ENCODE measurements around the gene STAT5B. TPM values are rescaled to one million over a fixed set of nuclear protein-coding genes. Genes with fewer than 3 reads are reported as not detected.

The STAT5B gene
- total and polyA plus RNA-seq, 9 of the 15 experiments (the other 6 are each of a cell fraction or from before 2014, with no cell fraction given): 20.8 to 176 (median 92.4) TPM

DNA sequence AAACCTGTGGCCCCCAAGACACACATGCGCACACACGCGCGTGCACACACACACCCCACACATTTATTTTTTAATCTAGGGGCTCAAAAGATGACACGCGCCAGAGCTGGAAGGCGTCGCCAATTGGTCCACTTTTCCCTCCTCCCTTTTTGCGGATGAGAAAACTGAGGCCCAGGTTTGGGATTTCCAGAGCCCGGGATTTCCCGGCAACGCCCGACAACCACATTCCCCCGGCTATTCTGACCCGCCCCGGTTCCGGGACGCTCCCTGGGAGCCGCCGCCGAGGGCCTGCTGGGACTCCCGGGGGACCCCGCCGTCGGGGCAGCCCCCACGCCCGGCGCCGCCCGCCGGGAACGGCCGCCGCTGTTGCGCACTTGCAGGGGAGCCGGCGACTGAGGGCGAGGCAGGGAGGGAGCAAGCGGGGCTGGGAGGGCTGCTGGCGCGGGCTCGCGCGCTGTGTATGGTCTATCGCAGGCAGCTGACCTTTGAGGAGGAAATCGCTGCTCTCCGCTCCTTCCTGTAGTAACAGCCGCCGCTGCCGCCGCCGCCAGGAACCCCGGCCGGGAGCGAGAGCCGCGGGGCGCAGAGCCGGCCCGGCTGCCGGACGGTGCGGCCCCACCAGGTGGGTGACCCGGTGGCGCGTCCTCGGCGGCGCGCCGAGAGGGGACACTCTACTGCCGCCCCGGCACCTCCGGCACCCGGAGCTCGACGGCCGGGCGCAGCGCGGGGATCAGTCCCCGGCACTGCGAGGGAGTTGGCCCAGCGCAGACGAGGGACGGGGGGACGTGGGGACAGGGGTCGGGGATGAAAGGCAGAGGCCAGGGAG, 12.0 kb upstream of the STAT5B start, which contains the start of gene STAT5A (continued):
- TF ChIP-seq, protein P1, sequence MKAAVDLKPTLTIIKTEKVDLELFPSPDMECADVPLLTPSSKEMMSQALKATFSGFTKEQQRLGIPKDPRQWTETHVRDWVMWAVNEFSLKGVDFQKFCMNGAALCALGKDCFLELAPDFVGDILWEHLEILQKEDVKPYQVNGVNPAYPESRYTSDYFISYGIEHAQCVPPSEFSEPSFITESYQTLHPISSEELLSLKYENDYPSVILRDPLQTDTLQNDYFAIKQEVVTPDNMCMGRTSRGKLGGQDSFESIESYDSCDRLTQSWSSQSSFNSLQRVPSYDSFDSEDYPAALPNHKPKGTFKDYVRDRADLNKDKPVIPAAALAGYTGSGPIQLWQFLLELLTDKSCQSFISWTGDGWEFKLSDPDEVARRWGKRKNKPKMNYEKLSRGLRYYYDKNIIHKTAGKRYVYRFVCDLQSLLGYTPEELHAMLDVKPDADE (conservative IDR thresholded peaks at IDR 0.05; ENCODE audit: control insufficient read depth, low read depth, low read length): peak; percentile 54; the same call in 1 of the 2 replicates
- TF ChIP-seq, protein P2, sequence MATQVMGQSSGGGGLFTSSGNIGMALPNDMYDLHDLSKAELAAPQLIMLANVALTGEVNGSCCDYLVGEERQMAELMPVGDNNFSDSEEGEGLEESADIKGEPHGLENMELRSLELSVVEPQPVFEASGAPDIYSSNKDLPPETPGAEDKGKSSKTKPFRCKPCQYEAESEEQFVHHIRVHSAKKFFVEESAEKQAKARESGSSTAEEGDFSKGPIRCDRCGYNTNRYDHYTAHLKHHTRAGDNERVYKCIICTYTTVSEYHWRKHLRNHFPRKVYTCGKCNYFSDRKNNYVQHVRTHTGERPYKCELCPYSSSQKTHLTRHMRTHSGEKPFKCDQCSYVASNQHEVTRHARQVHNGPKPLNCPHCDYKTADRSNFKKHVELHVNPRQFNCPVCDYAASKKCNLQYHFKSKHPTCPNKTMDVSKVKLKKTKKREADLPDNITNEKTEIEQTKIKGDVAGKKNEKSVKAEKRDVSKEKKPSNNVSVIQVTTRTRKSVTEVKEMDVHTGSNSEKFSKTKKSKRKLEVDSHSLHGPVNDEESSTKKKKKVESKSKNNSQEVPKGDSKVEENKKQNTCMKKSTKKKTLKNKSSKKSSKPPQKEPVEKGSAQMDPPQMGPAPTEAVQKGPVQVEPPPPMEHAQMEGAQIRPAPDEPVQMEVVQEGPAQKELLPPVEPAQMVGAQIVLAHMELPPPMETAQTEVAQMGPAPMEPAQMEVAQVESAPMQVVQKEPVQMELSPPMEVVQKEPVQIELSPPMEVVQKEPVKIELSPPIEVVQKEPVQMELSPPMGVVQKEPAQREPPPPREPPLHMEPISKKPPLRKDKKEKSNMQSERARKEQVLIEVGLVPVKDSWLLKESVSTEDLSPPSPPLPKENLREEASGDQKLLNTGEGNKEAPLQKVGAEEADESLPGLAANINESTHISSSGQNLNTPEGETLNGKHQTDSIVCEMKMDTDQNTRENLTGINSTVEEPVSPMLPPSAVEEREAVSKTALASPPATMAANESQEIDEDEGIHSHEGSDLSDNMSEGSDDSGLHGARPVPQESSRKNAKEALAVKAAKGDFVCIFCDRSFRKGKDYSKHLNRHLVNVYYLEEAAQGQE (IDR thresholded peaks at IDR 0.05; ENCODE audit: borderline replicate concordance): 0 out of 2 replicates have a peak, but pooled peaks have one; percentile 12
- TF ChIP-seq, protein P2 (CRISPR knock-in tag; IDR thresholded peaks at IDR 0.05; ENCODE audit: low read depth): no peak
- TF ChIP-seq CREM (IDR thresholded peaks at IDR 0.05; ENCODE audit: low read depth) (0 out of 2 replicates have a peak, but pooled peaks have one; percentile 11), RBBP5 (IDR thresholded peaks at IDR 0.05; ENCODE audit: borderline replicate concordance, insufficient read depth, low read length, poor library complexity, severe bottlenecking) (peak; percentile 72), POLR2G (IDR thresholded peaks at IDR 0.05; ENCODE audit: low read depth, low read length) (peak; percentile 84), MCM7 (IDR thresholded peaks at IDR 0.05) (no peak), U2AF2 (optimal IDR thresholded peaks at IDR 0.05; ENCODE audit: low read depth, low read length) (no peak), PCBP1 (IDR thresholded peaks at IDR 0.05; ENCODE audit: low read depth, low read length, poor library complexity, severe bottlenecking) (peak; percentile 58), BCOR (IDR thresholded peaks at IDR 0.05) (peak; percentile 39; the same call in 1 of the 2 replicates), ZNF551 (CRISPR knock-in tag; IDR thresholded peaks at IDR 0.05) (no peak), POLR3G (IDR thresholded peaks at IDR 0.05; ENCODE audit: extremely low read depth, insufficient read length, insufficient replicate concordance) (no peak), ATF1 (CRISPR knock-in tag; IDR thresholded peaks at IDR 0.05) (no peak), ATF1 (tag; IDR thresholded peaks at IDR 0.05) (peak; percentile 14; the same call in 1 of the 2 replicates), PTRF (tag; IDR thresholded peaks at IDR 0.05) (no peak), ZKSCAN1 (IDR thresholded peaks at IDR 0.05; ENCODE audit: low read depth, low read length) (no peak), GATA2 (CRISPR knock-in tag; IDR thresholded peaks at IDR 0.05) (no peak), ZNF23 (CRISPR knock-in tag; IDR thresholded peaks at IDR 0.05) (no peak), ZNF57 (CRISPR knock-in tag; IDR thresholded peaks at IDR 0.05) (no peak), EP400 (IDR thresholded peaks at IDR 0.05) (0 out of 2 replicates have a peak, but pooled peaks have one; percentile 16)

All from K562 (cell line).